Measurements from ENCODE around the gene NHEJ1. TPM values are rescaled to one million over a fixed set of nuclear protein-coding genes. Genes with fewer than 3 reads are reported as not detected.

NHEJ1 gene
- total RNA-seq, 1 experiment from 2014 or later, result 22.3 TPM

DNA sequence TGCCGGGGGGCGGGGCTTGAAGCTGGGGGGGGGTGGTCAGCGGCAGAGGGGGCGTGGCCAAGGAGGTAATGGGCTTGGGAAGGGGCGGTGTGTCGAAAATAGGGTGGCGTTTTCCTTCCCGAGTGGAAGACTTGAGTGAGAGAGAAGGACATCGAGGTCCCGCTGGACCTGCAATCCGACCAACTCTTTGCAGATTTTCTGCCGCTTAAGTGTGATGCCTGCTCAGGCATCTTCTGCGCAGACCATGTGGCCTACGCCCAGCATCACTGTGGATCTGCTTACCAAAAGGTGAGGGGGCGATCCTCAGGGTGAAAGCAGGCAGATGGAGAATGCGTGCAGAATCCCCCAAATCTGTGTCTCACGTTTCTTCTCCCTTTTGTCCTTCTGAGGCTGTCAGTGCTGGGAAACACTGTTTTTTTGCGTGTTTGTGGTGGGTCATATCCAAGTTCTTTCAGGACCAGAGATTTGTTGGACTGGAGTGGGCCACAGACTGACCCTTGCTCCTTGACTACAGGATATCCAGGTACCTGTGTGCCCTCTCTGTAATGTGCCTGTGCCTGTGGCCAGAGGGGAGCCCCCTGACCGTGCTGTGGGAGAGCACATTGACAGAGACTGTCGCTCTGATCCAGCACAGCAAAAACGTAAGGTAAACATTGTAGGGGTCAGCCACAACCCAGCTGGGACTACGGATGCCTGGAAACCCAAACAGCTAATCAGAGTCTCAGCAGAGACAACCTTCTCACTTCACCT is 46.7 kb upstream of the NHEJ1 start (continued):
- no peak for TF ChIP-seq MAX (CRISPR knock-in tag; IDR thresholded peaks at IDR 0.05)

- peak within 1 kb of the TSS; percentile 91 for H3K27ac Mint-ChIP-seq
- peaks cover 5% of the 10 kb centered on the region for H3K9me3 Mint-ChIP-seq
- peak within 1 kb of the TSS; percentile 74 for H3K4me3 Mint-ChIP-seq
- POLR2A ChIA-PET, result interaction anchor here (0.7 to 2.0 kb wide), 8 partner anchors 11 to 46 kb away, joined by 3 to 16 read pairs (median 6); partner anchors contain the start of genes ABCB6, ANKZF1, ATG9A and CNPPD1
- H3K36me3 Mint-ChIP-seq, result peaks cover 30% of the 10 kb centered on the region
- H3K27me3 Mint-ChIP-seq (ENCODE audit: low read depth), result peaks cover 15% of the 10 kb centered on the region
- DNase-seq (ENCODE audit: low spot score) (peak; percentile 93), ATAC-seq (peak; percentile 96)
- H3K4me1 Mint-ChIP-seq, result peaks cover 6% of the 10 kb centered on the region
- CTCF ChIA-PET, result interaction anchor here (0.8 to 2.0 kb wide), 14 partner anchors 9 to 323 kb away, joined by 3 to 11 read pairs (median 4); partner anchors contain the start of genes CNPPD1, GLB1L and STK16
- TF ChIP-seq PRRX2 (CRISPR knock-in tag; IDR thresholded peaks at IDR 0.05) (peak; percentile 74; the same call in 1 of the 2 replicates), KAT7 (CRISPR knock-in tag; IDR thresholded peaks at IDR 0.05; ENCODE audit: borderline replicate concordance) (no peak), JAZF1 (CRISPR knock-in tag; IDR thresholded peaks at IDR 0.05) (no peak), IRF1 (CRISPR knock-in tag; IDR thresholded peaks at IDR 0.05) (no peak), MXD4 (CRISPR knock-in tag; IDR thresholded peaks at IDR 0.05; ENCODE audit: borderline replicate concordance) (no peak), PREB (CRISPR knock-in tag; IDR thresholded peaks at IDR 0.05; ENCODE audit: borderline replicate concordance) (no peak), NFE2L1 (CRISPR knock-in tag; IDR thresholded peaks at IDR 0.05) (no peak), IRF2 (CRISPR knock-in tag; IDR thresholded peaks at IDR 0.05; ENCODE audit: borderline replicate concordance, low read depth) (no peak), SMAD3 (CRISPR knock-in tag; IDR thresholded peaks at IDR 0.05; ENCODE audit: borderline replicate concordance) (peak; percentile 44; the same call in 1 of the 2 replicates), ZNF671 (CRISPR knock-in tag; IDR thresholded peaks at IDR 0.05) (no peak), ELF4 (CRISPR knock-in tag; IDR thresholded peaks at IDR 0.05; ENCODE audit: low read depth) (no peak), CREB1 (CRISPR knock-in tag; IDR thresholded peaks at IDR 0.05) (no peak), ZNF232 (CRISPR knock-in tag; IDR thresholded peaks at IDR 0.05) (peak; percentile 39; the same call in 1 of the 2 replicates), NR2C2 (CRISPR knock-in tag; IDR thresholded peaks at IDR 0.05) (no peak), STAT6 (CRISPR knock-in tag; conservative IDR thresholded peaks at IDR 0.05; ENCODE audit: low read depth) (no peak), ZNF138 (CRISPR knock-in tag; conservative IDR thresholded peaks at IDR 0.05) (no peak)
- TF ChIP-seq, protein P1, sequence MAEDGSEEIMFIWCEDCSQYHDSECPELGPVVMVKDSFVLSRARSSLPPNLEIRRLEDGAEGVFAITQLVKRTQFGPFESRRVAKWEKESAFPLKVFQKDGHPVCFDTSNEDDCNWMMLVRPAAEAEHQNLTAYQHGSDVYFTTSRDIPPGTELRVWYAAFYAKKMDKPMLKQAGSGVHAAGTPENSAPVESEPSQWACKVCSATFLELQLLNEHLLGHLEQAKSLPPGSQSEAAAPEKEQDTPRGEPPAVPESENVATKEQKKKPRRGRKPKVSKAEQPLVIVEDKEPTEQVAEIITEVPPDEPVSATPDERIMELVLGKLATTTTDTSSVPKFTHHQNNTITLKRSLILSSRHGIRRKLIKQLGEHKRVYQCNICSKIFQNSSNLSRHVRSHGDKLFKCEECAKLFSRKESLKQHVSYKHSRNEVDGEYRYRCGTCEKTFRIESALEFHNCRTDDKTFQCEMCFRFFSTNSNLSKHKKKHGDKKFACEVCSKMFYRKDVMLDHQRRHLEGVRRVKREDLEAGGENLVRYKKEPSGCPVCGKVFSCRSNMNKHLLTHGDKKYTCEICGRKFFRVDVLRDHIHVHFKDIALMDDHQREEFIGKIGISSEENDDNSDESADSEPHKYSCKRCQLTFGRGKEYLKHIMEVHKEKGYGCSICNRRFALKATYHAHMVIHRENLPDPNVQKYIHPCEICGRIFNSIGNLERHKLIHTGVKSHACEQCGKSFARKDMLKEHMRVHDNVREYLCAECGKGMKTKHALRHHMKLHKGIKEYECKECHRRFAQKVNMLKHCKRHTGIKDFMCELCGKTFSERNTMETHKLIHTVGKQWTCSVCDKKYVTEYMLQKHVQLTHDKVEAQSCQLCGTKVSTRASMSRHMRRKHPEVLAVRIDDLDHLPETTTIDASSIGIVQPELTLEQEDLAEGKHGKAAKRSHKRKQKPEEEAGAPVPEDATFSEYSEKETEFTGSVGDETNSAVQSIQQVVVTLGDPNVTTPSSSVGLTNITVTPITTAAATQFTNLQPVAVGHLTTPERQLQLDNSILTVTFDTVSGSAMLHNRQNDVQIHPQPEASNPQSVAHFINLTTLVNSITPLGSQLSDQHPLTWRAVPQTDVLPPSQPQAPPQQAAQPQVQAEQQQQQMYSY (CRISPR knock-in tag; IDR thresholded peaks at IDR 0.05), result no peak
- TF ChIP-seq, protein P2, sequence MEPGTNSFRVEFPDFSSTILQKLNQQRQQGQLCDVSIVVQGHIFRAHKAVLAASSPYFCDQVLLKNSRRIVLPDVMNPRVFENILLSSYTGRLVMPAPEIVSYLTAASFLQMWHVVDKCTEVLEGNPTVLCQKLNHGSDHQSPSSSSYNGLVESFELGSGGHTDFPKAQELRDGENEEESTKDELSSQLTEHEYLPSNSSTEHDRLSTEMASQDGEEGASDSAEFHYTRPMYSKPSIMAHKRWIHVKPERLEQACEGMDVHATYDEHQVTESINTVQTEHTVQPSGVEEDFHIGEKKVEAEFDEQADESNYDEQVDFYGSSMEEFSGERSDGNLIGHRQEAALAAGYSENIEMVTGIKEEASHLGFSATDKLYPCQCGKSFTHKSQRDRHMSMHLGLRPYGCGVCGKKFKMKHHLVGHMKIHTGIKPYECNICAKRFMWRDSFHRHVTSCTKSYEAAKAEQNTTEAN (CRISPR knock-in tag; IDR thresholded peaks at IDR 0.05), result no peak
- TF ChIP-seq, protein P3, sequence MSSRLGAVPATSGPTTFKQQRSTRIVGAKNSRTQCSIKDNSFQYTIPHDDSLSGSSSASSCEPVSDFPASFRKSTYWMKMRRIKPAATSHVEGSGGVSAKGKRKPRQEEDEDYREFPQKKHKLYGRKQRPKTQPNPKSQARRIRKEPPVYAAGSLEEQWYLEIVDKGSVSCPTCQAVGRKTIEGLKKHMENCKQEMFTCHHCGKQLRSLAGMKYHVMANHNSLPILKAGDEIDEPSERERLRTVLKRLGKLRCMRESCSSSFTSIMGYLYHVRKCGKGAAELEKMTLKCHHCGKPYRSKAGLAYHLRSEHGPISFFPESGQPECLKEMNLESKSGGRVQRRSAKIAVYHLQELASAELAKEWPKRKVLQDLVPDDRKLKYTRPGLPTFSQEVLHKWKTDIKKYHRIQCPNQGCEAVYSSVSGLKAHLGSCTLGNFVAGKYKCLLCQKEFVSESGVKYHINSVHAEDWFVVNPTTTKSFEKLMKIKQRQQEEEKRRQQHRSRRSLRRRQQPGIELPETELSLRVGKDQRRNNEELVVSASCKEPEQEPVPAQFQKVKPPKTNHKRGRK (CRISPR knock-in tag; IDR thresholded peaks at IDR 0.05; ENCODE audit: borderline replicate concordance), result no peak
- TF ChIP-seq, protein P4, sequence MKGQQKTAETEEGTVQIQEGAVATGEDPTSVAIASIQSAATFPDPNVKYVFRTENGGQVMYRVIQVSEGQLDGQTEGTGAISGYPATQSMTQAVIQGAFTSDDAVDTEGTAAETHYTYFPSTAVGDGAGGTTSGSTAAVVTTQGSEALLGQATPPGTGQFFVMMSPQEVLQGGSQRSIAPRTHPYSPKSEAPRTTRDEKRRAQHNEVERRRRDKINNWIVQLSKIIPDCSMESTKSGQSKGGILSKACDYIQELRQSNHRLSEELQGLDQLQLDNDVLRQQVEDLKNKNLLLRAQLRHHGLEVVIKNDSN (CRISPR knock-in tag; IDR thresholded peaks at IDR 0.05), result no peak
Measured at GRCh38 chr2:219206328-219207133, 45.9 kb upstream of the NHEJ1 start, which contains the start of gene ZFAND2B. Gene ZFAND2B, plus strand, starts transcription at chr2:219206782. Its CDS starts 206 bp downstream, at chr2:219206988.
